ENCODE results near the gene MNX1. TPM values are rescaled to one million over a fixed set of nuclear protein-coding genes. Genes with fewer than 3 reads are reported as not detected.

The MNX1 gene
- total RNA-seq, 4 donors from 2014 or later, result not detected

DNA sequence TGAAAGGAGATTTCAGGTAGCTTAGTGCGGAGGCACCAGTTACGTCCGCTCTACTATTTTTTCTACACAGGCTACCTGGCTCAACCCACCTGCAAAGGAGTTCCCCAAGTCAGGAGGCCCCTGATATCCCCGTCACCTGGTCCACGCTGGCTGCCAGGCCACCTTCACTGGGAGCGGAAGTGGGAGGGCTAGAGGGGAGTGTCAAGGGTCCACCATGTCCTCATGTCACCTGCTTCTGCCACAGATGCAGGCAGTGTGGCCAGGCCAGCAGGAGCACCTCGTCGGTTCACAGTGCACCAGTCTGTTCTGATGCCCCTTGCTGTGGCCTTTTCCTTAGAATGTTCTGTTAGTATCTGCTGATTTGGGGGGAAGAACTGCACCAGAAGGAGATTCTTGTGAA is 44.1 kb downstream of the MNX1 start:
- peaks cover 6 to 97% (median 28%) of the 10 kb centered on the region in 3 donors for H3K36me3 ChIP-seq
- H3K4me3 ChIP-seq, result no peak overlapping the region
- H3K4me1 ChIP-seq, result no peaks in the 10 kb centered on the region
- 88 to 93% methylated on average over 8 of the region's 8 CpGs for WGBS, 2 donors
- H3K27me3 ChIP-seq, result no peaks in the 10 kb centered on the region
- TF ChIP-seq POLR2A (IDR thresholded peaks at IDR 0.05) (no peak), EP300 (IDR thresholded peaks at IDR 0.05) (no peak)
- TF ChIP-seq, protein P1, sequence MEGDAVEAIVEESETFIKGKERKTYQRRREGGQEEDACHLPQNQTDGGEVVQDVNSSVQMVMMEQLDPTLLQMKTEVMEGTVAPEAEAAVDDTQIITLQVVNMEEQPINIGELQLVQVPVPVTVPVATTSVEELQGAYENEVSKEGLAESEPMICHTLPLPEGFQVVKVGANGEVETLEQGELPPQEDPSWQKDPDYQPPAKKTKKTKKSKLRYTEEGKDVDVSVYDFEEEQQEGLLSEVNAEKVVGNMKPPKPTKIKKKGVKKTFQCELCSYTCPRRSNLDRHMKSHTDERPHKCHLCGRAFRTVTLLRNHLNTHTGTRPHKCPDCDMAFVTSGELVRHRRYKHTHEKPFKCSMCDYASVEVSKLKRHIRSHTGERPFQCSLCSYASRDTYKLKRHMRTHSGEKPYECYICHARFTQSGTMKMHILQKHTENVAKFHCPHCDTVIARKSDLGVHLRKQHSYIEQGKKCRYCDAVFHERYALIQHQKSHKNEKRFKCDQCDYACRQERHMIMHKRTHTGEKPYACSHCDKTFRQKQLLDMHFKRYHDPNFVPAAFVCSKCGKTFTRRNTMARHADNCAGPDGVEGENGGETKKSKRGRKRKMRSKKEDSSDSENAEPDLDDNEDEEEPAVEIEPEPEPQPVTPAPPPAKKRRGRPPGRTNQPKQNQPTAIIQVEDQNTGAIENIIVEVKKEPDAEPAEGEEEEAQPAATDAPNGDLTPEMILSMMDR (IDR thresholded peaks at IDR 0.05), result no peak
- no peak for DNase-seq (ENCODE audit: low spot score in 2 of 2)
- H3K27ac ChIP-seq, result no peak overlapping the region
- H3K9me3 ChIP-seq, result no peaks in the 10 kb centered on the region

DNA sequence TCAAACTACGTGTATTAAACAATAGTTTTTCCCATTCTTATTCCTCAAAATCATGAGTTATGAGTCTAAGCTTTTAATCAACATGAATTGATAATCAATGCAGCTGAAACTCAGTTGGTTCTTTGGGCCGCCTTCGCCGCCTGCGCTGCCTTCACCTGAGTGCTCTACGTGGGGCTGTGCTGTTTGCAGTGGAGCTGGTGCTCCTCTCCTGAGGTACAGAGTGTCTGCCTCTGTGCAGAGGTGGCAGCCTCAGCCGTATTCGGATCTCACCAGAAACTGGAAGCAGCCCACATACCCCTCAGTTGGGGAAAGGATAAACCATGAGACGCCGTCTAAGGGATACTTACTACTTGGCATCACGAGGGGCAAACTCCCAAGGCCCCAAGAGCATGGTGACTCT is 45.5 kb downstream of the MNX1 start:
- no peak for TF ChIP-seq EP300 (IDR thresholded peaks at IDR 0.05)
- TF ChIP-seq POLR2A (IDR thresholded peaks at IDR 0.05), result no peak
- TF ChIP-seq, protein P1 (IDR thresholded peaks at IDR 0.05), result no peak
- Histone ChIP-seq H3K4me1 (no peaks in the 10 kb centered on the region), H3K9me3 (no peaks in the 10 kb centered on the region), H3K36me3 (peaks cover 6 to 100% (median 34%) of the 10 kb centered on the region in 3 donors), H3K4me3 (no peak overlapping the region), H3K27me3 (no peaks in the 10 kb centered on the region), H3K27ac (no peak overlapping the region)
- no peak for DNase-seq (ENCODE audit: low spot score in 2 of 2)
- 90 to 91% methylated on average over 11 of the region's 11 CpGs for WGBS, 2 donors

DNA sequence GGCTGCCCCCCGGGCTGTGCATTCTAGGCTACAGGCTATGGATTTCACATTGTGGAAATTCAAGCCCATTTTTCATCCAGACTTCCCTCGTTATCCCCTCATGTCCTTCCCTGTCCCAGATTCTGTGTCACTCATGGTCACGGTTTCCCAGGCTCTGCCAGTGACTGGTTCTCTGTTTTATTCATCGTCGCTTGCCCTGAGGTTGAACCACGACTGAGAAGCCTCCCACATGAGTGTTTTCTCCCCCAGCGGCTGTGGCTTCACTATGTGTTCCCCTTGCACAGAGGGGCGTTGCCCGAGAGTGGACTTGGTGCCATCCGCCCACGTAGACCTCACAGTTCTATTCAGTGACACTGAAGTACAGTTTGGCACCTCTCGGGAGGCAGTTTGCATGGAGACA is 47.0 kb downstream of the MNX1 start:
- no peaks in the 10 kb centered on the region for H3K4me1 ChIP-seq
- H3K4me3 ChIP-seq, result no peak overlapping the region
- no peak for DNase-seq (ENCODE audit: low spot score in 2 of 2)
- H3K36me3 ChIP-seq, result peaks cover 6 to 100% (median 41%) of the 10 kb centered on the region in 3 donors
- no peak overlapping the region for H3K27ac ChIP-seq
- no peak for TF ChIP-seq EP300 (IDR thresholded peaks at IDR 0.05)
- TF ChIP-seq, protein P1 (IDR thresholded peaks at IDR 0.05), result no peak
- TF ChIP-seq POLR2A (IDR thresholded peaks at IDR 0.05), result no peak
- whole genome bisulfite sequencing, 2 donors, result 79 to 82% methylated on average over 12 of the region's 12 CpGs
- H3K27me3 ChIP-seq, result no peaks in the 10 kb centered on the region
- no peaks in the 10 kb centered on the region for H3K9me3 ChIP-seq

DNA sequence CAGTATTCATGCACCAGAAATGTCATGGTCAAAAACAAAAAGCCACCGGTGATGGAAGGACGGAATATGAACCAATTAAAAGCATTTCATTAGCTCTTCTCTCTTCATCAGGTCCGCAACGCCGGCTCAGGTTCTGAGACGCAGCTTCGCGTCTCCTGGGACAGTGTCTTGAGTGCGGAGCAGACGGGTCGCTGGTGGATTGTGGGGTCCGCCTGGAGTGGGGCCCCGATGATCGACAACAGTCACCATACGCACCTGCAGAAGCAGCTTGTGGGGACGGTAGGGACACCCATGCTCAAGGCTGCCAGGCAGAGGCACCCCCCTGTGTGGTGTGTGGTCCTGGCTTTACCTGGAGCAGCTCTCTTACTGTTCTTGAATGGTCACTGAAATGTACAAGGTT is 47.6 kb downstream of the MNX1 start:
- peaks cover 6 to 100% (median 41%) of the 10 kb centered on the region in 3 donors for H3K36me3 ChIP-seq
- TF ChIP-seq EP300 (IDR thresholded peaks at IDR 0.05) (no peak), POLR2A (IDR thresholded peaks at IDR 0.05) (no peak)
- TF ChIP-seq, protein P1 (IDR thresholded peaks at IDR 0.05), result no peak
- no peaks in the 10 kb centered on the region for H3K4me1 ChIP-seq

DNA sequence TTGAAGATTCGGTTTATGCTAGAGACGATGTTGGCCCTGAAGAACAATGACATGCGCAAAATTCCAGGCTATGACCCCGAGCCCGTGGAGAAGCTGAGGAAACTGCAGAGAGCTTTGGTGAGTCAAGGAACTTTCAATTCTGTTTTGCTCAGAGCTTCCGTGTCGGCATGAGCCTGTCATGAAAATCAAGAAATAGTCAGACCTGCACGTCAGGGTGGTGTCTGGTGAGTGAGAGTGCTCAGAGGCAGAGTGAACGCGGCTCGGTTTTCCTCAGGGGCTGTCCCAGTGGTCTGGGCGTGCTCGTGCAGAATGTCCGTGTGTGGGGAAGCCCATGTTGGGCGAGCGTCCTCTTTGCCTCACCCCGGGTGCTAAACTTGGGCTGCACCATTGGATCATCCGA is 48.3 kb downstream of the MNX1 start:
- H3K27me3 ChIP-seq, result no peaks in the 10 kb centered on the region
- H3K4me3 ChIP-seq, result no peak overlapping the region
- no peaks in the 10 kb centered on the region for H3K4me1 ChIP-seq
- no peak for DNase-seq (ENCODE audit: low spot score in 2 of 2)
- WGBS, 2 donors, result 92 to 95% methylated on average over 18 of the region's 18 CpGs
- H3K36me3 ChIP-seq, result peaks cover 6 to 100% (median 41%) of the 10 kb centered on the region in 3 donors
- no peak overlapping the region for H3K27ac ChIP-seq
- no peaks in the 10 kb centered on the region for H3K9me3 ChIP-seq
- TF ChIP-seq POLR2A (IDR thresholded peaks at IDR 0.05) (no peak), EP300 (IDR thresholded peaks at IDR 0.05) (no peak)
- TF ChIP-seq, protein P1 (IDR thresholded peaks at IDR 0.05), result no peak

More for the DNA sequence above, 47.6 kb downstream of the MNX1 start:
- Histone ChIP-seq H3K27ac (no peak overlapping the region), H3K4me3 (no peak overlapping the region), H3K9me3 (no peaks in the 10 kb centered on the region), H3K27me3 (no peaks in the 10 kb centered on the region)
- no peak for DNase-seq (ENCODE audit: low spot score in 2 of 2)
- WGBS, 2 donors, result 94 to 97% methylated on average over 16 of the region's 16 CpGs

Measured in tibial nerve (tissue), 4 donors.